Activated CD8-positive, alpha-beta memory T cell treated with anti-CD3 and anti-CD28 coated beads, Interleukin-2, amount 50 U/mL, for 48 hours (primary cell): ENCODE results near the gene RYR2.

Experiments used
- DNase-seq: peaks from one replicate; pipeline ENCODE4 v3.0.0-alpha.2; 2020

The RYR2 gene

GRCh38 chr1:237754627-237755026 lies 712.6 kb downstream of the RYR2 start:
- no peak for DNase-seq

- DNase-seq = no peak
Observed at GRCh38 chr1:237756304-237756967, 714.5 kb downstream of the RYR2 start.

GRCh38 chr1:237759377-237759776 lies 717.4 kb downstream of the RYR2 start:
- no peak for DNase-seq

- DNase-seq = no peak
Observed at GRCh38 chr1:237760951-237761350, 719.0 kb downstream of the RYR2 start.

GRCh38 chr1:237763137-237763536 lies 721.2 kb downstream of the RYR2 start:
- no peak for DNase-seq

GRCh38 chr1:237763751-237764150 lies 721.8 kb downstream of the RYR2 start:
- DNase-seq = no peak

- DNase-seq = no peak
Observed at GRCh38 chr1:237769916-237770315, 727.9 kb downstream of the RYR2 start.

- DNase-seq = no peak
Observed at GRCh38 chr1:237772009-237772408, 730.0 kb downstream of the RYR2 start.

GRCh38 chr1:237774246-237774645 lies 732.3 kb downstream of the RYR2 start:
- DNase-seq = no peak

- DNase-seq = no peak
Observed at GRCh38 chr1:237779356-237779755, 737.4 kb downstream of the RYR2 start.

- DNase-seq = no peak
Observed at GRCh38 chr1:237786066-237786719, 744.2 kb downstream of the RYR2 start.

- DNase-seq = no peak
Observed at GRCh38 chr1:237788069-237788468, 746.1 kb downstream of the RYR2 start.

- no peak for DNase-seq
Observed at GRCh38 chr1:237789619-237790018, 747.6 kb downstream of the RYR2 start.

- no peak for DNase-seq
Observed at GRCh38 chr1:237791592-237791991, 749.6 kb downstream of the RYR2 start.

- DNase-seq = no peak
Observed at GRCh38 chr1:237792149-237792548, 750.2 kb downstream of the RYR2 start.

GRCh38 chr1:237792726-237793125 lies 750.7 kb downstream of the RYR2 start:
- DNase-seq = no peak

- DNase-seq = no peak
Observed at GRCh38 chr1:237794071-237794470, 752.1 kb downstream of the RYR2 start.

GRCh38 chr1:237795558-237795957 lies 753.6 kb downstream of the RYR2 start:
- no peak for DNase-seq

GRCh38 chr1:237799762-237800474 lies 757.9 kb downstream of the RYR2 start:
- DNase-seq = peak; percentile 56

- no peak for DNase-seq
Observed at GRCh38 chr1:237804516-237804915, 762.5 kb downstream of the RYR2 start.

- no peak for DNase-seq
Observed at GRCh38 chr1:237809099-237809498, 767.1 kb downstream of the RYR2 start.

- no peak for DNase-seq
Observed at GRCh38 chr1:237811633-237812032, 769.6 kb downstream of the RYR2 start.

GRCh38 chr1:237812061-237812460 lies 770.1 kb downstream of the RYR2 start:
- DNase-seq = no peak

- DNase-seq = no peak
Observed at GRCh38 chr1:237814319-237814924, 772.4 kb downstream of the RYR2 start.
